PC-3 (cell line): ENCODE data around the gene TUBB.

Experiments
- EZH2 ChIP-seq: fragments of 300-600 bp; sonication (generic); IDR thresholded peaks from one replicate; pipeline ENCODE4 v1.6.1; 2017; ENCODE audit warnings: antibody characterized with exemption, mild to moderate bottlenecking, low read length; ENCODE audit not compliant: unreplicated experiment
- EZH2phosphoT487 ChIP-seq: fragments of 300-600 bp; sonication (generic); IDR thresholded peaks from 2 replicates; pipeline ENCODE4 v1.6.1; 2018; ENCODE audit warnings: mild to moderate bottlenecking, antibody characterized with exemption, low read length, borderline replicate concordance
- TF ChIP-seq, protein P1 (sequence below): fragments of 300-600 bp; sonication (generic); conservative IDR thresholded peaks from 2 replicates; pipeline ENCODE4 v1.5.1; 2017; ENCODE audit warnings: antibody characterized with exemption, low read depth, mild to moderate bottlenecking, low read length

DNA sequence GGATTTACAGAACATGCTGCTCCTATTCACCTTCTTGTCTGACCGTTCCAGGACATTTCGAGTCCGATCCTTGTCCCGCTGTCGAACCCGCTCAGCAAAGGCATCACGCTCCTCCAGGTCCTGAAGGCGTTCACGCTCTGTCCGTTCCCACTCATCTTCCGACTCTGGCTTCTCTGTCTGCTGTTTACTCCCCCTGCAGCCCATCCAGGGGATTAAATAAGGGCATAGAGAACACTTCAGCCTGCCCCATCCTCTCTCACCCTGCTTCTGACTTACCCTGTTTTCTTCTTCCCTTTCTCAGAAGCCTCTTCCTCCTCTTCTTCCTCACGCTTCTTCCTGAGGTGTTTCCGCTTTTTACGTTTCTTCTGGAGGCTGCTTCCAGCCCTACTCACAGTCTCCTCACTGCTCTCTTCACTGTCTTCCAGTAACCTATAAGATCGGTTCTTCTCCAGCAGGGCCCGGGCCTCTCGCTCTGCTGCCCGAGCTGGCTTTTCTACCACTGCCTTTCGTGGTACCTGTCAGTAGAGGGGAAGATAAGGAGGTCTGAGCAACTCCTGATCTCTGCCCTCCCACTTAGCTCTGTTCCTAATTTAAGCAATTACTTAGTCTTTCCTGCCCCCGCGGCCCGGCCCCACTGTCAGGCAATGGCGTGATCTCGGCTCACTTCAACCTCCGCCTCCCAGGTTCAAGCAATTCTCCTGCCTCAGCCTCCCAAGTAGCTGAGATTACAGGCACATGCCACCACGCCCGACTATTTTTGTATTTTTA, 49.2 kb upstream of the TUBB start:
- TF ChIP-seq EZH2 (no peak), EZH2phosphoT487 (no peak)
- TF ChIP-seq, protein P1, sequence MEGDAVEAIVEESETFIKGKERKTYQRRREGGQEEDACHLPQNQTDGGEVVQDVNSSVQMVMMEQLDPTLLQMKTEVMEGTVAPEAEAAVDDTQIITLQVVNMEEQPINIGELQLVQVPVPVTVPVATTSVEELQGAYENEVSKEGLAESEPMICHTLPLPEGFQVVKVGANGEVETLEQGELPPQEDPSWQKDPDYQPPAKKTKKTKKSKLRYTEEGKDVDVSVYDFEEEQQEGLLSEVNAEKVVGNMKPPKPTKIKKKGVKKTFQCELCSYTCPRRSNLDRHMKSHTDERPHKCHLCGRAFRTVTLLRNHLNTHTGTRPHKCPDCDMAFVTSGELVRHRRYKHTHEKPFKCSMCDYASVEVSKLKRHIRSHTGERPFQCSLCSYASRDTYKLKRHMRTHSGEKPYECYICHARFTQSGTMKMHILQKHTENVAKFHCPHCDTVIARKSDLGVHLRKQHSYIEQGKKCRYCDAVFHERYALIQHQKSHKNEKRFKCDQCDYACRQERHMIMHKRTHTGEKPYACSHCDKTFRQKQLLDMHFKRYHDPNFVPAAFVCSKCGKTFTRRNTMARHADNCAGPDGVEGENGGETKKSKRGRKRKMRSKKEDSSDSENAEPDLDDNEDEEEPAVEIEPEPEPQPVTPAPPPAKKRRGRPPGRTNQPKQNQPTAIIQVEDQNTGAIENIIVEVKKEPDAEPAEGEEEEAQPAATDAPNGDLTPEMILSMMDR: peak; percentile 38
